Mammary epithelial cell (primary cell): ENCODE data around the gene P2RY14.

ENCODE experiments used
- EZH2 ChIP-seq: IDR thresholded peaks from 2 replicates; pipeline ENCODE4 v1.6.1; 2012; ENCODE audit warnings: low read length, inconsistent platforms, borderline replicate concordance
- TF ChIP-seq, protein P1 (sequence below), 2 donors: IDR thresholded peaks in 1 of 2; conservative IDR thresholded peaks in 1 of 2; 2 replicates each; pipeline ENCODE4 v1.5.1; 2011 to 2012; ENCODE audit warnings: inconsistent platforms in 2 of 2, low read length in 2 of 2, mild to moderate bottlenecking in 2 of 2, control low read depth in 1 of 2, low read depth in 1 of 2; ENCODE audit not compliant: insufficient read depth in 1 of 2; ENCODE audit errors: extremely low read depth in 1 of 2

- TF ChIP-seq, protein P1, sequence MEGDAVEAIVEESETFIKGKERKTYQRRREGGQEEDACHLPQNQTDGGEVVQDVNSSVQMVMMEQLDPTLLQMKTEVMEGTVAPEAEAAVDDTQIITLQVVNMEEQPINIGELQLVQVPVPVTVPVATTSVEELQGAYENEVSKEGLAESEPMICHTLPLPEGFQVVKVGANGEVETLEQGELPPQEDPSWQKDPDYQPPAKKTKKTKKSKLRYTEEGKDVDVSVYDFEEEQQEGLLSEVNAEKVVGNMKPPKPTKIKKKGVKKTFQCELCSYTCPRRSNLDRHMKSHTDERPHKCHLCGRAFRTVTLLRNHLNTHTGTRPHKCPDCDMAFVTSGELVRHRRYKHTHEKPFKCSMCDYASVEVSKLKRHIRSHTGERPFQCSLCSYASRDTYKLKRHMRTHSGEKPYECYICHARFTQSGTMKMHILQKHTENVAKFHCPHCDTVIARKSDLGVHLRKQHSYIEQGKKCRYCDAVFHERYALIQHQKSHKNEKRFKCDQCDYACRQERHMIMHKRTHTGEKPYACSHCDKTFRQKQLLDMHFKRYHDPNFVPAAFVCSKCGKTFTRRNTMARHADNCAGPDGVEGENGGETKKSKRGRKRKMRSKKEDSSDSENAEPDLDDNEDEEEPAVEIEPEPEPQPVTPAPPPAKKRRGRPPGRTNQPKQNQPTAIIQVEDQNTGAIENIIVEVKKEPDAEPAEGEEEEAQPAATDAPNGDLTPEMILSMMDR (conservative IDR thresholded peaks at IDR 0.05 in 1 of 2, IDR thresholded peaks at IDR 0.05 in 1 of 2; ENCODE audit: extremely low read depth in 1 of 2, insufficient read depth in 1 of 2, low read depth in 1 of 2, low read length in 2 of 2), result no peak
- no peak for TF ChIP-seq EZH2
Observed at GRCh38 chr3:151227266-151227806, 51.0 kb downstream of the P2RY14 start.
